ENCODE data around the gene SLC5A9. TPM values are rescaled to one million over a fixed set of nuclear protein-coding genes. Genes with fewer than 3 reads are reported as not detected.

SLC5A9 gene
- total and polyA plus RNA-seq, 2 experiments from 2014 or later, result 0.10 TPM

Other genes starting within 250 kb of the SLC5A9 start
- gene TRABD2B, start 225.3 kb upstream of the SLC5A9 start, total RNA-seq (2014; rRNA removed; shearing (Covaris generic)), result 0.89 and 1.6 TPM in 2 replicates
- 2.0 and 2.2 TPM in 2 replicates for gene TRABD2B, start 225.3 kb upstream of the SLC5A9 start, polyA plus RNA-seq (2016; fragmentation: Nextera tagmentation; extraction: Ambion mirVana)
- 7.5 and 10.6 TPM in 2 replicates for gene SPATA6, start 249.5 kb downstream of the SLC5A9 start, total RNA-seq (2014; rRNA removed; shearing (Covaris generic))
- gene SPATA6, start 249.5 kb downstream of the SLC5A9 start, polyA plus RNA-seq (2016; fragmentation: Nextera tagmentation; extraction: Ambion mirVana), result 10.9 and 13.3 TPM in 2 replicates

Data from GM23338 (cell line).